CD14-positive monocyte (primary cell): ENCODE data around the gene LAMB3. TPM values are rescaled to one million over a fixed set of nuclear protein-coding genes. Genes with fewer than 3 reads are reported as not detected.

Experiments used
- DNase-seq, 3 donors: peaks; one replicate each; pipeline ENCODE4 v3.0.0-alpha.2; 2011 to 2022
- H2AFZ ChIP-seq: 2 replicates; pipeline ENCODE4 v1.6.0; 2012; ENCODE audit warnings: mild to moderate bottlenecking, low read depth, low read length, inconsistent platforms; ENCODE audit not compliant: insufficient read depth, poor library complexity, severe bottlenecking
- H3K27ac ChIP-seq, 2 donors: 1 replicate in 1 of 2; 2 replicates in 1 of 2; pipeline ENCODE4 v1.5.1; 2012 to 2013; ENCODE audit warnings: low read length in 2 of 2, control low read depth in 1 of 2, inconsistent platforms in 1 of 2, low read depth in 1 of 2, mild to moderate bottlenecking in 1 of 2
- H3K27me3 ChIP-seq, 2 donors: one replicate each; pipeline versions ENCODE4 v1.6.0 to v1.6.1; 2011 to 2013; ENCODE audit warnings: low read length in 2 of 2; ENCODE audit not compliant: control insufficient read depth in 2 of 2, insufficient read depth in 2 of 2
- H3K36me3 ChIP-seq, 2 donors: replicated peaks in 1 of 2; 1 replicate in 1 of 2; 2 replicates in 1 of 2; pipeline versions ENCODE4 v1.5.1 to v1.6.1; 2012 to 2013; ENCODE audit warnings: low read length in 2 of 2, control low read depth in 1 of 2, inconsistent platforms in 1 of 2, mild to moderate bottlenecking in 1 of 2; ENCODE audit not compliant: insufficient read depth in 2 of 2, control insufficient read depth in 1 of 2
- H3K4me1 ChIP-seq, 2 donors: 1 replicate in 1 of 2; 2 replicates in 1 of 2; pipeline versions ENCODE4 v1.5.1 to v1.6.1; 2012 to 2013; ENCODE audit warnings: low read length in 2 of 2, control low read depth in 1 of 2, inconsistent platforms in 1 of 2, mild to moderate bottlenecking in 1 of 2, moderate library complexity in 1 of 2; ENCODE audit not compliant: insufficient read depth in 2 of 2, control insufficient read depth in 1 of 2
- H3K4me2 ChIP-seq: replicated peaks from 2 replicates; pipeline ENCODE3; 2012; ENCODE audit warnings: low read length, moderate library complexity, mild to moderate bottlenecking; ENCODE audit not compliant: poor library complexity, severe bottlenecking; ENCODE audit errors: extremely low read depth
- H3K4me3 ChIP-seq, 3 experiments: fragments of 200-600 bp in 1 of 3; sonication (generic) in 1 of 3; replicated peaks in 1 of 3; 1 replicate in 2 of 3; 2 replicates in 1 of 3; pipeline ENCODE4 v1.5.1; 2011 to 2013; ENCODE audit warnings: low read length in 3 of 3, mild to moderate bottlenecking in 3 of 3, control low read depth in 2 of 3, low read depth in 2 of 3, inconsistent platforms in 1 of 3, moderate library complexity in 1 of 3
- H3K79me2 ChIP-seq: 2 replicates; pipeline ENCODE4 v1.6.0; 2012; ENCODE audit warnings: mild to moderate bottlenecking, control low read depth, inconsistent platforms, low read length, moderate library complexity; ENCODE audit not compliant: insufficient read depth
- H3K9ac ChIP-seq: 2 replicates; pipeline ENCODE4 v1.6.0; 2017; ENCODE audit warnings: low read length, mild to moderate bottlenecking; ENCODE audit not compliant: insufficient read depth, poor library complexity, severe bottlenecking
- H3K9me3 ChIP-seq, 2 donors: replicated peaks in 1 of 2; 1 replicate in 1 of 2; 2 replicates in 1 of 2; pipeline versions ENCODE4 v1.5.1 to v1.6.1; 2012 to 2013; ENCODE audit warnings: low read length in 2 of 2, control low read depth in 1 of 2; ENCODE audit not compliant: control insufficient read depth in 1 of 2, insufficient read depth in 1 of 2
- H4K20me1 ChIP-seq: 2 replicates; pipeline ENCODE4 v1.6.0; 2012; ENCODE audit warnings: mild to moderate bottlenecking, low read length, control low read depth, moderate library complexity; ENCODE audit not compliant: insufficient read depth
- H3K27ac Mint-ChIP-seq, 7 donors: one replicate each; pipeline ENCODE4 v1.8.0; 2020; ENCODE audit warnings: mild to moderate bottlenecking in 7 of 7, mixed read lengths in 7 of 7, moderate library complexity in 6 of 7, inconsistent platforms in 2 of 7
- H3K27me3 Mint-ChIP-seq, 3 donors: one replicate each; pipeline ENCODE4 v1.8.0; 2021 to 2022; ENCODE audit warnings: low read depth in 3 of 3, mild to moderate bottlenecking in 3 of 3, mixed read lengths in 3 of 3, moderate library complexity in 3 of 3, inconsistent platforms in 1 of 3
- H3K36me3 Mint-ChIP-seq, 2 donors: one replicate each; pipeline ENCODE4 v1.8.0; 2020; ENCODE audit warnings: mixed read lengths in 2 of 2, inconsistent platforms in 1 of 2, mild to moderate bottlenecking in 1 of 2
- H3K4me1 Mint-ChIP-seq: one replicate; pipeline ENCODE4 v1.8.0; 2020; ENCODE audit warnings: mild to moderate bottlenecking, mixed read lengths
- H3K4me3 Mint-ChIP-seq, 2 donors: one replicate each; pipeline ENCODE4 v1.8.0; 2020; ENCODE audit warnings: mild to moderate bottlenecking in 2 of 2, mixed read lengths in 2 of 2, moderate library complexity in 1 of 2
- H3K9me3 Mint-ChIP-seq, 7 donors: one replicate each; pipeline ENCODE4 v1.8.0; 2020 to 2022; ENCODE audit warnings: mixed read lengths in 7 of 7, mild to moderate bottlenecking in 6 of 7, moderate library complexity in 6 of 7, inconsistent platforms in 2 of 7
- CTCF ChIP-seq: fragments of 200-600 bp; IDR thresholded peaks from one replicate; pipeline ENCODE4 v1.8.0; 2022; ENCODE audit warnings: antibody characterized with exemption, mild to moderate bottlenecking
- WGBS: methylation state at CpG from one replicate; pipeline ENCODE4 v1.1.5; 2013; ENCODE audit warnings: missing lambda C conversion rate; ENCODE audit not compliant: insufficient coverage; 5-methylcytosine and 5-hydroxymethylcytosine counted together
- intact Hi-C, 2 donors: fragments of 100-400 bp; cut with micrococcal nuclease; formaldehyde crosslinking; loops; one replicate each; pipeline versions ENCODE4 v1.15.0 to v1.15.1; 2023
- polyA plus RNA-seq, 3 donors: library from polyadenylated mRNA; depleted of rRNA in 1 of 3; unstranded in 2 of 3; stranded (reverse) in 1 of 3; fragments of 300-500 nt in 2 of 3; fragments of >200 nt in 1 of 3; fragmentation: Illumina TruSeq in 2 of 3; gene quantifications; 1 replicate in 2 of 3; 2 replicates in 1 of 3; pipeline ENCODE4 v1.2.3, GENCODE V29; 2012 to 2021

LAMB3 gene
- polyA plus RNA-seq, 3 donors: 0.29 to 0.67 (median 0.30) TPM

GRCh38 chr1:209595028-209595427 lies 57.2 kb downstream of the LAMB3 start:
- Histone ChIP-seq H3K4me3 (no peak overlapping the region), H2AFZ (no peak overlapping the region), H3K4me1 (no peaks in the 10 kb centered on the region), H3K4me2 (no peak overlapping the region), H4K20me1 (no peaks in the 10 kb centered on the region), H3K27ac (no peak overlapping the region), H3K27me3 (peaks cover 10 to 14% of the 10 kb centered on the region in 2 donors), H3K36me3 (no peaks in the 10 kb centered on the region), H3K9me3 (no peaks in the 10 kb centered on the region), H3K79me2 (no peaks in the 10 kb centered on the region), H3K9ac (no peak overlapping the region)
- Mint-ChIP-seq H3K27ac (no peak overlapping the region), H3K9me3 (peaks cover 0 to 2% (median 0%) of the 10 kb centered on the region in 7 donors), H3K4me1 (no peaks in the 10 kb centered on the region), H3K4me3 (no peak overlapping the region), H3K36me3 (no peaks in the 10 kb centered on the region), H3K27me3 (peaks cover 18 to 26% (median 24%) of the 10 kb centered on the region in 3 donors)
- no peak for DNase-seq
- intact Hi-C loops: no loop called here
- no peak for TF ChIP-seq CTCF
- 78% methylated on average over 7 of the region's 9 CpGs for WGBS

GRCh38 chr1:209594440-209594839 lies 57.8 kb downstream of the LAMB3 start:
- H3K27ac Mint-ChIP-seq: peak overlapping the region in 1 of 7 donors; percentile 57
- peaks cover 18 to 26% (median 21%) of the 10 kb centered on the region in 3 donors for H3K27me3 Mint-ChIP-seq
- H3K79me2 ChIP-seq: no peaks in the 10 kb centered on the region
- intact Hi-C loops: no loop called here
- no peaks in the 10 kb centered on the region for H3K9me3 ChIP-seq
- H3K4me3 Mint-ChIP-seq: no peak overlapping the region
- peaks cover 0 to 2% (median 0%) of the 10 kb centered on the region in 7 donors for H3K9me3 Mint-ChIP-seq
- peaks cover 6 to 8% of the 10 kb centered on the region in 2 donors for H3K27me3 ChIP-seq
- H2AFZ ChIP-seq: no peak overlapping the region
- no peak for TF ChIP-seq CTCF
- no peaks in the 10 kb centered on the region for H3K4me1 ChIP-seq
- H3K4me1 Mint-ChIP-seq: no peaks in the 10 kb centered on the region
- no peak overlapping the region for H3K27ac ChIP-seq
- no peaks in the 10 kb centered on the region for H3K36me3 ChIP-seq
- H3K36me3 Mint-ChIP-seq: no peaks in the 10 kb centered on the region
- no peak overlapping the region for H3K4me3 ChIP-seq
- H3K9ac ChIP-seq: no peak overlapping the region
- H4K20me1 ChIP-seq: no peaks in the 10 kb centered on the region
- 100% methylated on average over 1 of the region's 1 CpG for WGBS
- DNase-seq: no peak
- H3K4me2 ChIP-seq: no peak overlapping the region
